H1 (cell line): ENCODE data around the gene CALML5. TPM values are rescaled to one million over a fixed set of nuclear protein-coding genes. Genes with fewer than 3 reads are reported as not detected.

ENCODE experiments used
- CTCF ChIA-PET: fragments of 300-600 bp; sonication (Branson Sonifier 250); formaldehyde crosslinking; loops from one replicate; lab custom pipeline; 2021; ENCODE audit not compliant: partially characterized antibody; lab: Charles Lee
- POLR2A ChIA-PET: fragments of 300-600 bp; sonication (Branson Sonifier 250); formaldehyde crosslinking; loops from one replicate; lab custom pipeline; 2021; ENCODE audit warnings: inconsistent platforms; ENCODE audit not compliant: partially characterized antibody; lab: Charles Lee
- DNase-seq, 2 experiments: peaks; one replicate each; pipeline versions ENCODE4 v3.0.0 to v3.0.0-alpha.2; 2010 to 2022; ENCODE audit warnings: low spot score in 2 of 2, low read depth in 1 of 2, mixed read lengths in 1 of 2
- FAIRE-seq: peaks from 2 replicates; lab custom pipeline; 2011; peaks lifted over from hg19 to GRCh38; lab: Jason Lieb, UNC
- H2AFZ ChIP-seq: 2 replicates; pipeline ENCODE4 v1.8.1; 2012; ENCODE audit warnings: low read length, inconsistent platforms
- H2AK5ac ChIP-seq: 2 replicates; pipeline ENCODE4 v1.6.1; 2013; ENCODE audit warnings: low read depth, low read length
- H2BK120ac ChIP-seq: replicated peaks from 2 replicates; pipeline ENCODE3; 2013; ENCODE audit warnings: low read depth, low read length, inconsistent platforms
- H2BK12ac ChIP-seq: 2 replicates; pipeline ENCODE4 v1.6.1; 2013; ENCODE audit warnings: low read depth, low read length
- H2BK15ac ChIP-seq: 2 replicates; pipeline ENCODE4 v1.6.1; 2013; ENCODE audit warnings: low read length
- H2BK20ac ChIP-seq: 2 replicates; pipeline ENCODE4 v1.6.1; 2013; ENCODE audit warnings: low read length
- H2BK5ac ChIP-seq: 2 replicates; pipeline ENCODE4 v1.6.1; 2013; ENCODE audit warnings: low read depth, low read length
- H3K14ac ChIP-seq: 2 replicates; pipeline ENCODE4 v1.6.1; 2013; ENCODE audit warnings: inconsistent platforms; ENCODE audit not compliant: insufficient read length
- H3K18ac ChIP-seq: 2 replicates; pipeline ENCODE4 v1.6.1; 2013; ENCODE audit warnings: low read length; ENCODE audit errors: extremely low read depth
- H3K23ac ChIP-seq: 2 replicates; pipeline ENCODE4 v1.6.1; 2013; ENCODE audit warnings: inconsistent platforms; ENCODE audit not compliant: insufficient read length
- H3K23me2 ChIP-seq: 2 replicates; pipeline ENCODE4 v1.6.1; 2013; ENCODE audit warnings: low read depth, low read length
- H3K27ac ChIP-seq: 2 replicates; pipeline ENCODE4 v1.6.1; 2011; ENCODE audit warnings: low read depth, low read length, inconsistent platforms
- H3K27me3 ChIP-seq, 4 experiments: replicated peaks in 1 of 4; 1 replicate in 1 of 4; 2 replicates in 3 of 4; pipeline versions ENCODE4 v1.6.1 to v1.8.1; 2011 to 2013; ENCODE audit warnings: low read length in 3 of 4, mild to moderate bottlenecking in 3 of 4, inconsistent platforms in 2 of 4, mixed read lengths in 2 of 4, moderate library complexity in 1 of 4; ENCODE audit not compliant: control insufficient read depth in 3 of 4, insufficient read depth in 3 of 4; ENCODE audit errors: extremely low read depth in 1 of 4
- H3K36me3 ChIP-seq, 4 experiments: 2 replicates each; pipeline versions ENCODE4 v1.6.1 to v1.8.1; 2011 to 2013; ENCODE audit warnings: mild to moderate bottlenecking in 4 of 4, low read length in 3 of 4, moderate library complexity in 2 of 4, control low read depth in 1 of 4, inconsistent platforms in 1 of 4; ENCODE audit not compliant: insufficient read depth in 4 of 4, control insufficient read depth in 2 of 4
- H3K4ac ChIP-seq: replicated peaks from 2 replicates; pipeline ENCODE3; 2013; ENCODE audit warnings: low read length, low read depth, mixed read lengths, inconsistent platforms; ENCODE audit not compliant: insufficient read length
- H3K4me1 ChIP-seq, 4 experiments: replicated peaks in 1 of 4; 1 replicate in 1 of 4; 2 replicates in 3 of 4; pipeline versions ENCODE4 v1.6.1 to v1.8.1; 2011 to 2013; ENCODE audit warnings: low read length in 3 of 4, inconsistent platforms in 2 of 4, mixed read lengths in 1 of 4; ENCODE audit not compliant: insufficient read depth in 4 of 4, control insufficient read depth in 3 of 4
- H3K4me2 ChIP-seq, 2 experiments: 2 replicates each; pipeline versions ENCODE4 v1.6.1 to v1.8.1; 2011 to 2013; ENCODE audit warnings: low read depth in 2 of 2, low read length in 2 of 2, control low read depth in 1 of 2, inconsistent platforms in 1 of 2, mild to moderate bottlenecking in 1 of 2; ENCODE audit not compliant: insufficient read depth in 1 of 2
- H3K4me3 ChIP-seq, 4 experiments: fragments of 200-600, 300-600 bp in 1 of 4; sonication (generic), shearing (Covaris generic), sonication (Bioruptor Twin) in 1 of 4; 2 replicates each; pipeline versions ENCODE4 v1.5.1 to v1.8.1; 2011 to 2016; ENCODE audit warnings: low read length in 4 of 4, low read depth in 3 of 4, control low read depth in 2 of 4, inconsistent platforms in 2 of 4, mild to moderate bottlenecking in 2 of 4, mixed read lengths in 1 of 4, moderate library complexity in 1 of 4; ENCODE audit not compliant: insufficient read depth in 2 of 4; ENCODE audit errors: extremely low read depth in 1 of 4
- H3K56ac ChIP-seq: replicated peaks from 2 replicates; pipeline ENCODE3; 2013; ENCODE audit warnings: low read depth, mild to moderate bottlenecking, mixed read lengths, low read length, inconsistent platforms; ENCODE audit not compliant: insufficient read length
- H3K79me1 ChIP-seq: 2 replicates; pipeline ENCODE4 v1.6.1; 2013; ENCODE audit warnings: low read depth, low read length, control low read depth
- H3K79me2 ChIP-seq, 2 experiments: 2 replicates each; pipeline versions ENCODE4 v1.6.1 to v1.8.1; 2012 to 2013; ENCODE audit warnings: low read length in 2 of 2, mild to moderate bottlenecking in 2 of 2, inconsistent platforms in 1 of 2; ENCODE audit not compliant: insufficient read depth in 2 of 2, control insufficient read depth in 1 of 2
- H3K9ac ChIP-seq, 4 experiments: replicated peaks in 1 of 4; 1 replicate in 1 of 4; 2 replicates in 3 of 4; pipeline versions ENCODE4 v1.6.1 to v1.8.1; 2011 to 2013; ENCODE audit warnings: low read depth in 3 of 4, low read length in 3 of 4, control low read depth in 2 of 4, mild to moderate bottlenecking in 2 of 4, moderate library complexity in 2 of 4, inconsistent platforms in 1 of 4; ENCODE audit errors: extremely low read depth in 1 of 4
- H3K9me3 ChIP-seq, 2 experiments: 2 replicates each; pipeline versions ENCODE4 v1.6.1 to v1.8.1; 2012 to 2013; ENCODE audit warnings: mild to moderate bottlenecking in 2 of 2, moderate library complexity in 2 of 2, control low read depth in 1 of 2, inconsistent platforms in 1 of 2, low read depth in 1 of 2, low read length in 1 of 2, mixed read lengths in 1 of 2; ENCODE audit not compliant: insufficient read depth in 2 of 2
- H4K20me1 ChIP-seq, 2 experiments: replicated peaks in 1 of 2; 2 replicates each; pipeline versions ENCODE3 to v1.8.1; 2011 to 2013; ENCODE audit warnings: inconsistent platforms in 2 of 2, low read length in 2 of 2, mild to moderate bottlenecking in 1 of 2; ENCODE audit not compliant: insufficient read depth in 2 of 2, control insufficient read depth in 1 of 2
- H4K5ac ChIP-seq: 2 replicates; pipeline ENCODE4 v1.6.1; 2013; ENCODE audit warnings: low read length, low read depth, mixed read lengths, inconsistent platforms; ENCODE audit not compliant: insufficient read length
- H4K8ac ChIP-seq: 2 replicates; pipeline ENCODE4 v1.8.0; 2013; ENCODE audit warnings: mild to moderate bottlenecking, moderate library complexity, low read length, inconsistent platforms; ENCODE audit not compliant: insufficient read depth; ENCODE audit errors: extremely low read depth
- H4K91ac ChIP-seq: replicated peaks from 2 replicates; pipeline ENCODE3; 2013; ENCODE audit warnings: low read length, mixed read lengths, inconsistent platforms; ENCODE audit not compliant: insufficient read length
- CEBPB ChIP-seq: IDR thresholded peaks from 2 replicates; pipeline ENCODE4 v1.6.1; 2012; ENCODE audit warnings: low read depth, low read length
- GTF2F1 ChIP-seq: IDR thresholded peaks from 2 replicates; pipeline ENCODE4 v1.6.1; 2012; ENCODE audit warnings: low read depth, low read length, improper control_type of control experiment, borderline replicate concordance
- JUND ChIP-seq: IDR thresholded peaks from 2 replicates; pipeline ENCODE4 v1.6.1; 2011; ENCODE audit warnings: mild to moderate bottlenecking, improper control_type of control experiment, low read length
- POU5F1 ChIP-seq: IDR thresholded peaks from 2 replicates; pipeline ENCODE4 v1.6.1; 2011; ENCODE audit warnings: low read depth, mild to moderate bottlenecking, low read length, moderate library complexity
- SAP30 ChIP-seq: fragments of 300-600 bp; sonication (generic); IDR thresholded peaks from 2 replicates; pipeline ENCODE4 v1.7.1; 2012; ENCODE audit warnings: low read length, moderate library complexity, mild to moderate bottlenecking, inconsistent platforms; ENCODE audit not compliant: insufficient read depth, insufficient replicate concordance
- SIRT6 ChIP-seq: IDR thresholded peaks from one replicate; pipeline ENCODE4 v1.7.1; 2012; ENCODE audit warnings: low read length, inconsistent platforms
- TBP ChIP-seq: IDR thresholded peaks from 2 replicates; pipeline ENCODE4 v1.6.1; 2011; ENCODE audit warnings: low read depth, low read length, improper control_type of control experiment
- TCF12 ChIP-seq: IDR thresholded peaks from 2 replicates; pipeline ENCODE4 v1.6.1; 2011; ENCODE audit warnings: low read depth, mild to moderate bottlenecking, low read length
- YY1 ChIP-seq: IDR thresholded peaks from 2 replicates; pipeline ENCODE4 v1.6.1; 2011; ENCODE audit warnings: low read depth, mild to moderate bottlenecking, low read length
- WGBS, 2 experiments: shearing (Covaris generic) in 1 of 2; methylation state at CpG; one replicate each; pipeline versions ENCODE4 v1.1.6 to v1.1.7; 2013 to 2015; ENCODE audit warnings: low lambda C conversion rate in 2 of 2, mixed read lengths in 2 of 2, inconsistent platforms in 1 of 2, low coverage in 1 of 2, missing lambda C conversion rate in 1 of 2; ENCODE audit not compliant: insufficient replicate concordance in 2 of 2, insufficient coverage in 1 of 2, insufficient read length in 1 of 2; ENCODE audit errors: extremely low coverage in 1 of 2, missing lambda C conversion rate in 1 of 2; 5-methylcytosine and 5-hydroxymethylcytosine counted together
- polyA plus RNA-seq, 7 experiments: library from polyadenylated mRNA; depleted of rRNA in 3 of 7; stranded (reverse) in 5 of 7; unstranded in 2 of 7; fragments of >200 nt in 5 of 7; fragments of 200-250 nt in 2 of 7; gene quantifications; 1 replicate in 5 of 7; 2 replicates in 1 of 7; 4 replicates in 1 of 7; pipeline versions ENCODE4 v1.2.1 to v1.2.3, GENCODE V29; 2011 to 2013; ENCODE audit warnings: missing spikeins in 2 of 7, mixed read lengths in 2 of 7
- total RNA-seq: library from RNA; stranded (reverse); fragmentation: NEBNext Ultra II Directional; extraction: Animal tissue kit (Norgen Biotek cat#: 25700); gene quantifications from 2 replicates; pipeline ENCODE4 v1.2.1, GENCODE V29; 2021
- TF ChIP-seq, protein P1 (sequence below): IDR thresholded peaks from 2 replicates; pipeline ENCODE4 v1.6.1; 2011; ENCODE audit warnings: low read length, improper control_type of control experiment
- TF ChIP-seq, protein P2 (sequence below), 3 experiments: IDR thresholded peaks; 1 replicate in 2 of 3; 2 replicates in 1 of 3; pipeline versions ENCODE4 v1.5.1 to v1.6.1; 2011; ENCODE audit warnings: low read length in 3 of 3, mild to moderate bottlenecking in 3 of 3, inconsistent platforms in 2 of 3, low read depth in 1 of 3, moderate library complexity in 1 of 3; ENCODE audit not compliant: insufficient read depth in 1 of 3; ENCODE audit errors: control extremely low read depth in 1 of 3

Gene CALML5
- total and polyA plus RNA-seq, 2 of the 8 experiments (the other 6 are each of a cell fraction or from before 2014, with no cell fraction given) = not detected

DNA sequence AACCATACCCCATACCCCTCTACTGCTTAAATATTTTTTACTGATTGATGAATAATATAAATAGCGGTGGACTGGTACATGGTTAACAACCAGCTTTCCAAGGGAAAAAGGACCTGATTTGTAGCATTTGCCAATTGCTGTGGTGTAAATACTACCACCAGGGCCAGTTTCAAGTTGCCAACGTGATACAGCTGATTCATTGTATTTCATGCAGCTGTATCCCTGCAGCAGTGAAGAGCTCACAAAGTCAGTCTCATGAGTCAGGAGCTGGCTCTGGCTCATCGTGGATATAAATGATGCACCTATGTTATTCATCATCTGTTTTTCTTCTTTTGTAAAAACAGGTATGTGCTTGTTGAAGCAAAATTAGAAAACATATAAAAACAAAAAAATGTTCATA is 15.2 kb downstream of the CALML5 start:
- Histone ChIP-seq H3K4ac (no peak overlapping the region), H3K27me3 (no peaks in the 10 kb centered on the region), H3K79me1 (no peaks in the 10 kb centered on the region), H3K9me3 (no peaks in the 10 kb centered on the region), H3K4me3 (no peak overlapping the region), H3K79me2 (no peaks in the 10 kb centered on the region), H2BK120ac (no peak overlapping the region), H3K4me1 (peaks cover 0 to 14% (median 4%) of the 10 kb centered on the region in 4 experiments; a peak in 5 of 7 replicates), H4K5ac (no peak overlapping the region), H3K9ac (no peak overlapping the region), H3K4me2 (no peak overlapping the region), H2AK5ac (no peak overlapping the region), H4K91ac (no peak overlapping the region), H3K27ac (no peak overlapping the region), H2BK20ac (no peak overlapping the region), H2BK12ac (no peak overlapping the region), H4K20me1 (no peaks in the 10 kb centered on the region), H3K23me2 (no peaks in the 10 kb centered on the region), H2AFZ (no peak overlapping the region), H2BK5ac (no peak overlapping the region)
- CTCF ChIA-PET = interaction anchor here (1.1 kb wide), 1 partner anchor 138 kb away, joined by 3 read pairs; no protein-coding TSS in a partner anchor
- 89% methylated on average over 3 of the region's 3 CpGs; no CpG with 5 or more reads in 1 of the 2 experiments for WGBS, 2 experiments
- POLR2A ChIA-PET = interaction anchor here (2.4 to 2.7 kb wide), 2 partner anchors 18 to 38 kb away, joined by 7 to 11 read pairs; no protein-coding TSS in a partner anchor
- FAIRE-seq = no peak
- TF ChIP-seq JUND (no peak), CEBPB (no peak), POU5F1 (no peak), SAP30 (no peak), GTF2F1 (no peak), SIRT6 (no peak), TCF12 (no peak), YY1 (no peak), TBP (no peak)
- TF ChIP-seq, protein P1, sequence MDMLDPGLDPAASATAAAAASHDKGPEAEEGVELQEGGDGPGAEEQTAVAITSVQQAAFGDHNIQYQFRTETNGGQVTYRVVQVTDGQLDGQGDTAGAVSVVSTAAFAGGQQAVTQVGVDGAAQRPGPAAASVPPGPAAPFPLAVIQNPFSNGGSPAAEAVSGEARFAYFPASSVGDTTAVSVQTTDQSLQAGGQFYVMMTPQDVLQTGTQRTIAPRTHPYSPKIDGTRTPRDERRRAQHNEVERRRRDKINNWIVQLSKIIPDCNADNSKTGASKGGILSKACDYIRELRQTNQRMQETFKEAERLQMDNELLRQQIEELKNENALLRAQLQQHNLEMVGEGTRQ = no peak
- TF ChIP-seq, protein P2, sequence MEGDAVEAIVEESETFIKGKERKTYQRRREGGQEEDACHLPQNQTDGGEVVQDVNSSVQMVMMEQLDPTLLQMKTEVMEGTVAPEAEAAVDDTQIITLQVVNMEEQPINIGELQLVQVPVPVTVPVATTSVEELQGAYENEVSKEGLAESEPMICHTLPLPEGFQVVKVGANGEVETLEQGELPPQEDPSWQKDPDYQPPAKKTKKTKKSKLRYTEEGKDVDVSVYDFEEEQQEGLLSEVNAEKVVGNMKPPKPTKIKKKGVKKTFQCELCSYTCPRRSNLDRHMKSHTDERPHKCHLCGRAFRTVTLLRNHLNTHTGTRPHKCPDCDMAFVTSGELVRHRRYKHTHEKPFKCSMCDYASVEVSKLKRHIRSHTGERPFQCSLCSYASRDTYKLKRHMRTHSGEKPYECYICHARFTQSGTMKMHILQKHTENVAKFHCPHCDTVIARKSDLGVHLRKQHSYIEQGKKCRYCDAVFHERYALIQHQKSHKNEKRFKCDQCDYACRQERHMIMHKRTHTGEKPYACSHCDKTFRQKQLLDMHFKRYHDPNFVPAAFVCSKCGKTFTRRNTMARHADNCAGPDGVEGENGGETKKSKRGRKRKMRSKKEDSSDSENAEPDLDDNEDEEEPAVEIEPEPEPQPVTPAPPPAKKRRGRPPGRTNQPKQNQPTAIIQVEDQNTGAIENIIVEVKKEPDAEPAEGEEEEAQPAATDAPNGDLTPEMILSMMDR (IDR thresholded peaks at IDR 0.05; ENCODE audit: control extremely low read depth in 1 of 3, insufficient read depth in 1 of 3, low read depth in 1 of 3, low read length in 3 of 3) = no peak
- TF ChIP-seq, all 59 proteins: peak for 0
- no peak overlapping the region for H3K14ac ChIP-seq
- H2BK15ac ChIP-seq = no peak overlapping the region
- no peaks in the 10 kb centered on the region for H3K36me3 ChIP-seq
- no peak overlapping the region for H4K8ac ChIP-seq
- DNase-seq = no peak
- H3K23ac ChIP-seq = no peak overlapping the region
- no peak overlapping the region for H3K56ac ChIP-seq
- H3K18ac ChIP-seq = no peak overlapping the region
